HepG2 (cell line): ENCODE data around the gene RGS7. TPM values are rescaled to one million over a fixed set of nuclear protein-coding genes. Genes with fewer than 3 reads are reported as not detected.

Source experiments
- ATAC-seq: fragments of 200-7000 bp; cut with Tn5 transposase; 3 replicates; pipeline ENCODE4 v1.9.1; 2020; ENCODE audit warnings: mild to moderate bottlenecking, moderate library complexity
- BruUV-seq: library from RNA; stranded (reverse); fragments of 400-500 nt; replicated peaks from 2 replicates; lab custom pipeline; 2021; lab: Mats Ljungman, UMichigan
- CTCF ChIA-PET: fragments of 300-600 bp; formaldehyde crosslinking; extraction: SDS; loops from one replicate; lab custom pipeline; 2021; ENCODE audit warnings: low total read pairs, inconsistent platforms, low intra/inter-chr PET ratio; lab: Yijun Ruan, JAX
- POLR2A ChIA-PET: fragments of 350-600 bp; sonication (Branson Sonifier 250); formaldehyde crosslinking; loops from one replicate; lab custom pipeline; 2020; ENCODE audit warnings: antibody characterized with exemption, inconsistent platforms; lab: Yijun Ruan, JAX
- DNase-seq: peaks from one replicate; pipeline ENCODE4 v3.0.0-alpha.2; 2015; ENCODE audit warnings: low spot score
- FAIRE-seq: peaks from 3 replicates; lab custom pipeline; 2011; peaks lifted over from hg19 to GRCh38; lab: Jason Lieb, UNC
- H2AFZ ChIP-seq: one replicate; pipeline ENCODE4 v1.6.1; 2011; ENCODE audit warnings: low read length, inconsistent platforms
- H3K27ac ChIP-seq: fragments of 300-600 bp; 3 replicates; pipeline ENCODE4 v1.8.0; 2011; ENCODE audit warnings: mixed run types, mild to moderate bottlenecking, mixed read lengths, low read length, inconsistent platforms; ENCODE audit not compliant: insufficient read depth; ENCODE audit errors: extremely low read length
- H3K27me3 ChIP-seq, 2 experiments: fragments of 200-600 bp in 1 of 2; 2 replicates in 1 of 2; 3 replicates in 1 of 2; pipeline versions ENCODE4 v1.6.0 to v1.8.0; 2011; ENCODE audit warnings: low read length in 2 of 2, mild to moderate bottlenecking in 2 of 2, moderate library complexity in 2 of 2, inconsistent platforms in 1 of 2; ENCODE audit not compliant: insufficient read depth in 2 of 2, control insufficient read depth in 1 of 2
- H3K36me3 ChIP-seq, 2 experiments: fragments of 200-600 bp in 1 of 2; replicated peaks in 1 of 2; 2 replicates in 1 of 2; 3 replicates in 1 of 2; pipeline versions ENCODE4 v1.5.1 to v1.8.0; 2011; ENCODE audit warnings: low read length in 2 of 2, inconsistent platforms in 1 of 2; ENCODE audit not compliant: insufficient read depth in 2 of 2, control insufficient read depth in 1 of 2
- H3K4me1 ChIP-seq: 2 replicates; pipeline ENCODE4 v1.5.1; 2012; ENCODE audit warnings: low read length, inconsistent platforms; ENCODE audit not compliant: insufficient read depth
- H3K4me2 ChIP-seq: 2 replicates; pipeline ENCODE4 v1.6.0; 2011; ENCODE audit warnings: low read depth, low read length, inconsistent platforms
- H3K4me3 ChIP-seq, 3 experiments: fragments of 200-600 bp in 1 of 3; sonication (generic), shearing (Covaris generic) in 1 of 3; replicated peaks in 1 of 3; 2 replicates each; pipeline ENCODE4 v1.5.1; 2011 to 2016; ENCODE audit warnings: low read length in 3 of 3, inconsistent platforms in 2 of 3, low read depth in 2 of 3, mild to moderate bottlenecking in 2 of 3, control low read depth in 1 of 3, mixed read lengths in 1 of 3; ENCODE audit not compliant: insufficient read depth in 1 of 3
- H3K79me2 ChIP-seq: one replicate; pipeline ENCODE4 v1.6.1; 2011; ENCODE audit warnings: low read length, inconsistent platforms; ENCODE audit not compliant: insufficient read depth
- H3K9ac ChIP-seq: 2 replicates; pipeline ENCODE4 v1.6.0; 2011; ENCODE audit warnings: mild to moderate bottlenecking, low read depth, low read length, inconsistent platforms; ENCODE audit not compliant: insufficient read depth
- H3K9me3 ChIP-seq: 2 replicates; pipeline ENCODE4 v1.5.1; 2012; ENCODE audit warnings: mild to moderate bottlenecking, low read length
- H4K20me1 ChIP-seq: 2 replicates; pipeline ENCODE4 v1.6.0; 2011; ENCODE audit warnings: inconsistent platforms, mild to moderate bottlenecking, low read length, moderate library complexity; ENCODE audit not compliant: insufficient read depth
- ATF1 ChIP-seq: IDR thresholded peaks from 2 replicates; pipeline ENCODE4 v1.6.1; 2016; ENCODE audit warnings: mild to moderate bottlenecking, control low read depth
- CHD4 ChIP-seq: fragments of 200-600 bp; sonication (generic); IDR thresholded peaks from 2 replicates; pipeline ENCODE4 v1.7.0; 2017; ENCODE audit warnings: mild to moderate bottlenecking, low read length, borderline replicate concordance
- CSRNP2 ChIP-seq: sonication (generic); formaldehyde crosslinking; conservative IDR thresholded peaks from 2 replicates; pipeline ENCODE4 v1.8.0; 2022; ENCODE audit warnings: low read depth, missing genetic modification reagents
- IRX3 ChIP-seq: sonication (generic); formaldehyde crosslinking; IDR thresholded peaks from 2 replicates; pipeline ENCODE4 v1.8.1; 2023; ENCODE audit warnings: mild to moderate bottlenecking, low read depth, missing genetic modification reagents, borderline replicate concordance
- MEIS2 ChIP-seq: sonication (generic); formaldehyde crosslinking; IDR thresholded peaks from 2 replicates; pipeline ENCODE4 v1.9.0; 2021; ENCODE audit warnings: mild to moderate bottlenecking, missing genetic modification reagents
- MIER3 ChIP-seq: IDR thresholded peaks from 2 replicates; pipeline ENCODE4 v1.6.1; 2016; ENCODE audit warnings: missing compliant biosample characterization, borderline replicate concordance
- RARA ChIP-seq: IDR thresholded peaks from 2 replicates; pipeline ENCODE4 v1.6.1; 2016; ENCODE audit warnings: missing genetic modification reagents, missing compliant biosample characterization
- RARG ChIP-seq: sonication (generic); formaldehyde crosslinking; IDR thresholded peaks from 2 replicates; pipeline ENCODE4 v1.4.0; 2020; ENCODE audit warnings: low read depth, mild to moderate bottlenecking, missing genetic modification reagents
- TARDBP ChIP-seq: sonication (generic); formaldehyde crosslinking; IDR thresholded peaks from 2 replicates; pipeline ENCODE4 v1.8.0; 2022; ENCODE audit warnings: mild to moderate bottlenecking, missing genetic modification reagents
- ZGPAT ChIP-seq: IDR thresholded peaks from 2 replicates; pipeline ENCODE4 v1.6.1; 2016; ENCODE audit warnings: mild to moderate bottlenecking
- WGBS: methylation state at CpG from one replicate; pipeline ENCODE4 v1.1.6; 2017; ENCODE audit warnings: low lambda C conversion rate; 5-methylcytosine and 5-hydroxymethylcytosine counted together
- in situ Hi-C: cut with HindIII; loops from 2 replicates; pipeline ENCODE4 v1.10.0; 2017; ENCODE audit warnings: low pct_unique_long_range_greater_than_20kb; ENCODE audit not compliant: extremely low pct_ligation_motif_present
- intact Hi-C: fragments of 100-400 bp; cut with micrococcal nuclease; formaldehyde crosslinking; loops from one replicate; pipeline ENCODE4 v1.10.0; 2022; ENCODE audit not compliant: unreplicated experiment
- polyA plus RNA-seq, 8 experiments: library from polyadenylated mRNA; depleted of rRNA in 3 of 8; stranded (reverse) in 7 of 8; unstranded in 1 of 8; fragments of >200 nt; fragmentation: Illumina TruSeq in 4 of 8; extraction: Trizol in 4 of 8; gene quantifications; 2 replicates each; pipeline versions ENCODE4 v1.2.1 to v1.2.3, GENCODE V29; 2011 to 2016; ENCODE audit warnings: low read depth in 4 of 8, missing spikeins in 1 of 8, mixed read lengths in 1 of 8; ENCODE audit not compliant: insufficient read depth in 1 of 8
- total RNA-seq, 5 experiments: library from RNA; depleted of rRNA; stranded (reverse); fragments of >200 nt; fragmentation: Illumina TruSeq; extraction: Trizol; gene quantifications; 2 replicates each; pipeline ENCODE4 v1.2.3, GENCODE V29; 2016; ENCODE audit warnings: low read depth in 1 of 5
- TF ChIP-seq, protein P1 (sequence below): IDR thresholded peaks from 2 replicates; pipeline ENCODE4 v1.6.1; 2016
- TF ChIP-seq, protein P2 (sequence below), 2 experiments: sonication (generic) in 1 of 2; formaldehyde crosslinking in 1 of 2; IDR thresholded peaks; 2 replicates each; pipeline versions ENCODE4 v1.4.0 to v1.6.1; 2018 to 2020; ENCODE audit warnings: missing genetic modification reagents in 2 of 2, borderline replicate concordance in 1 of 2, low read depth in 1 of 2, mild to moderate bottlenecking in 1 of 2, missing biosample characterization in 1 of 2

The RGS7 gene
- total and polyA plus RNA-seq, 2 of the 13 experiments (the other 11 are each of a cell fraction or from before 2014, with no cell fraction given), result not detected

DNA sequence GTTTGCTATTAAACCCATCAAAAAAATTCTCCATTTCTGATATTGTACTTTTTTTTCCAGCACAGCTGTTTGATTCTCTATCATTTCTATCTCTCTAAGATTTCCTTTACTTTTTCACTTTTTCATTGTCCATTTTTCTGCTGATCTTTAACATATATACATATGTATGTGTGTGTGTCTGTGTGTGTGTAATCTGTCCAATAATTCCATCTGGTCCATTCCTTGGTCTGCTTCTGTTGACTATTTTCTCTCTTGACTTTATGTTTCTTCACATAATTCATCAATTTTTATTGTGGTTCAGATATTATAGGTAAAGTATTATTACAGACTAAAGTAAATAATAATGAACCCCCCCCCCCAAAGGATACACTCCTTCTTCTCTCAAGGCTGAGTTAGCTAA is 84.2 kb downstream of the RGS7 start (continued):
- TF ChIP-seq CHD4, result no peak
- TF ChIP-seq, protein P1, sequence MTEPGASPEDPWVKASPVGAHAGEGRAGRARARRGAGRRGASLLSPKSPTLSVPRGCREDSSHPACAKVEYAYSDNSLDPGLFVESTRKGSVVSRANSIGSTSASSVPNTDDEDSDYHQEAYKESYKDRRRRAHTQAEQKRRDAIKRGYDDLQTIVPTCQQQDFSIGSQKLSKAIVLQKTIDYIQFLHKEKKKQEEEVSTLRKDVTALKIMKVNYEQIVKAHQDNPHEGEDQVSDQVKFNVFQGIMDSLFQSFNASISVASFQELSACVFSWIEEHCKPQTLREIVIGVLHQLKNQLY (CRISPR knock-in tag), result no peak

DNA sequence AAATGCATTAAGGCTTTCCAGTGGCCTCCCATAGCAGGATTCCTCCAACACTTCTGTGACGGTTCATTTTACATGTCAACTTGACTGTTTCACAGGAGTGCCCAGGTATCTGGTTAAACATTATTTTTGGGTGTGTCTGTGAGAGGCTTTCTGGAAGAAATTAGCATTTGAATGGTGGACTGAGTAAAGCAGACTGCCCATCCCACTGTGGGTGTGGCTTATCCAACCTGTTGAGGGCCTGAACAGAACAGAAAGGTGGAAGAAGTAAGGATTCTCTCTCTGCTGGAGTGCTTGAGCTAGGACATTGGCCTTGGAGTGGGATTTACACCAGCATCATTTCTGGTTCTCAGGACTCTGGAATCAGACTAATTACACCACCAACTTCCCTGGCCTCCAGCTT is 85.6 kb downstream of the RGS7 start:
- DNase-seq (no peak), ATAC-seq (no peak), FAIRE-seq (no peak)
- Histone ChIP-seq H3K27me3 (no peaks in the 10 kb centered on the region), H3K9me3 (peaks cover 30% of the 10 kb centered on the region; the same call in 1 of the 2 replicates), H2AFZ (no peak overlapping the region), H3K4me1 (no peaks in the 10 kb centered on the region), H3K36me3 (no peaks in the 10 kb centered on the region), H3K27ac (no peak overlapping the region), H3K4me3 (no peak overlapping the region), H4K20me1 (no peaks in the 10 kb centered on the region), H3K4me2 (no peak overlapping the region), H3K9ac (no peak overlapping the region), H3K79me2 (no peaks in the 10 kb centered on the region)
- ChIA-PET CTCF (no interaction called here), POLR2A (no interaction called here)
- intact Hi-C loops (no loop called here), in situ Hi-C loops (no loop called here)
- no TSS peak for BruUV-seq
- 0% methylated on average over 1 of the region's 1 CpG for WGBS
- TF ChIP-seq, protein P2, sequence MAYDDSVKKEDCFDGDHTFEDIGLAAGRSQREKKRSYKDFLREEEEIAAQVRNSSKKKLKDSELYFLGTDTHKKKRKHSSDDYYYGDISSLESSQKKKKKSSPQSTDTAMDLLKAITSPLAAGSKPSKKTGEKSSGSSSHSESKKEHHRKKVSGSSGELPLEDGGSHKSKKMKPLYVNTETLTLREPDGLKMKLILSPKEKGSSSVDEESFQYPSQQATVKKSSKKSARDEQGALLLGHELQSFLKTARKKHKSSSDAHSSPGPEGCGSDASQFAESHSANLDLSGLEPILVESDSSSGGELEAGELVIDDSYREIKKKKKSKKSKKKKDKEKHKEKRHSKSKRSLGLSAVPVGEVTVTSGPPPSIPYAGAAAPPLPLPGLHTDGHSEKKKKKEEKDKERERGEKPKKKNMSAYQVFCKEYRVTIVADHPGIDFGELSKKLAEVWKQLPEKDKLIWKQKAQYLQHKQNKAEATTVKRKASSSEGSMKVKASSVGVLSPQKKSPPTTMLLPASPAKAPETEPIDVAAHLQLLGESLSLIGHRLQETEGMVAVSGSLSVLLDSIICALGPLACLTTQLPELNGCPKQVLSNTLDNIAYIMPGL (CRISPR knock-in tag; IDR thresholded peaks at IDR 0.05; ENCODE audit: borderline replicate concordance in 1 of 2, low read depth in 1 of 2), result no peak
- TF ChIP-seq IRX3 (no peak), RARG (CRISPR knock-in tag) (no peak), ZGPAT (CRISPR knock-in tag) (no peak), TARDBP (no peak), MEIS2 (CRISPR knock-in tag) (no peak), CSRNP2 (CRISPR knock-in tag) (no peak), RARA (CRISPR knock-in tag) (no peak), ATF1 (no peak), MIER3 (no peak)
